CD4-positive, alpha-beta T cell (primary cell): Measurements from ENCODE around the gene PCP2. TPM values are rescaled to one million over a fixed set of nuclear protein-coding genes. Genes with fewer than 3 reads are reported as not detected.

Experiments
- ATAC-seq: fragments of 200-7000 bp; cut with Tn5 transposase; one replicate; pipeline ENCODE4 v1.10.0; 2022; ENCODE audit warnings: mild to moderate bottlenecking; ENCODE audit not compliant: poor library complexity
- CTCF ChIA-PET: fragments of 350-600 bp; sonication (Branson Sonifier 250); formaldehyde crosslinking; loops from one replicate; lab custom pipeline; 2021; ENCODE audit warnings: antibody characterized with exemption, inconsistent platforms; lab: Charles Lee
- POLR2A ChIA-PET: fragments of 350-600 bp; sonication (Branson Sonifier 250); formaldehyde crosslinking; loops from one replicate; lab custom pipeline; 2021; ENCODE audit warnings: antibody characterized with exemption, inconsistent platforms; lab: Charles Lee
- DNase-seq, 14 experiments: peaks; one replicate each; pipeline ENCODE4 v3.0.0-alpha.2; 2013 to 2020; ENCODE audit warnings: mixed read lengths in 2 of 14
- H3K27ac ChIP-seq, 2 donors: one replicate each; pipeline versions ENCODE4 v1.5.1 to v1.7.0; 2013; ENCODE audit warnings: low read length in 2 of 2, low read depth in 1 of 2, mild to moderate bottlenecking in 1 of 2
- H3K27me3 ChIP-seq, 2 experiments: 1 replicate in 1 of 2; 2 replicates in 1 of 2; pipeline versions ENCODE4 v1.6.1 to v1.7.0; 2013; ENCODE audit warnings: low read length in 2 of 2, control low read depth in 1 of 2, mild to moderate bottlenecking in 1 of 2, moderate library complexity in 1 of 2; ENCODE audit not compliant: insufficient read depth in 2 of 2, control insufficient read depth in 1 of 2
- H3K36me3 ChIP-seq: one replicate; pipeline ENCODE4 v1.6.1; 2013; ENCODE audit warnings: low read length, control low read depth; ENCODE audit not compliant: insufficient read depth
- H3K4me1 ChIP-seq: one replicate; pipeline ENCODE4 v1.6.1; 2013; ENCODE audit warnings: low read length, control low read depth; ENCODE audit not compliant: insufficient read depth
- H3K4me3 ChIP-seq: one replicate; pipeline ENCODE4 v1.5.1; 2013; ENCODE audit warnings: mild to moderate bottlenecking, low read length, moderate library complexity
- H3K9me3 ChIP-seq, 2 experiments: 1 replicate in 1 of 2; 2 replicates in 1 of 2; pipeline versions ENCODE4 v1.6.1 to v1.7.0; 2013; ENCODE audit warnings: low read length in 2 of 2, mild to moderate bottlenecking in 2 of 2, control low read depth in 1 of 2, moderate library complexity in 1 of 2; ENCODE audit not compliant: control insufficient read depth in 1 of 2, insufficient read depth in 1 of 2
- H3K27ac Mint-ChIP-seq: one replicate; pipeline ENCODE4 v1.8.0; 2020; ENCODE audit warnings: mixed read lengths
- H3K27me3 Mint-ChIP-seq: one replicate; pipeline ENCODE4 v1.8.0; 2021; ENCODE audit warnings: mixed read lengths
- H3K36me3 Mint-ChIP-seq: one replicate; pipeline ENCODE4 v1.8.0; 2021; ENCODE audit warnings: low read depth, mixed read lengths
- H3K4me1 Mint-ChIP-seq: one replicate; pipeline ENCODE4 v1.8.0; 2021; ENCODE audit warnings: low read depth, mixed read lengths
- H3K4me3 Mint-ChIP-seq: one replicate; pipeline ENCODE4 v1.8.0; 2020; ENCODE audit warnings: mild to moderate bottlenecking, mixed read lengths
- H3K9me3 Mint-ChIP-seq: one replicate; pipeline ENCODE4 v1.8.0; 2020; ENCODE audit warnings: mixed read lengths
- CTCF ChIP-seq: fragments of 200-600 bp; IDR thresholded peaks from one replicate; pipeline ENCODE4 v1.8.0; 2022; ENCODE audit warnings: antibody characterized with exemption, mild to moderate bottlenecking
- intact Hi-C, 2 experiments: fragments of 100-400 bp; cut with DNase I in 1 of 2; cut with micrococcal nuclease in 1 of 2; formaldehyde crosslinking; loops; one replicate each; pipeline versions ENCODE4 v1.15.1 to v1.9.0; 2023 to 2025; cut with DNase I, micrococcal nuclease
- total RNA-seq, 174 experiments: library from RNA in 2 of 174; stranded (reverse) in 2 of 174; gene quantifications; one replicate each; pipeline ENCODE4 v1.2.3 and lab custom pipeline; 2021 to 2026

The PCP2 gene
- total RNA-seq, 2 experiments from 2014 or later = 1.9 to 2.1 TPM

- no peak for TF ChIP-seq CTCF
- Histone ChIP-seq H3K9me3 (peaks cover 0 to 11% of the 10 kb centered on the region in 2 experiments), H3K27ac (no peak overlapping the region), H3K4me3 (no peak overlapping the region), H3K27me3 (peaks cover 0 to 2% of the 10 kb centered on the region in 2 experiments), H3K4me1 (peaks cover 2% of the 10 kb centered on the region), H3K36me3 (no peaks in the 10 kb centered on the region)
- Mint-ChIP-seq H3K9me3 (no peaks in the 10 kb centered on the region), H3K27me3 (peaks cover 22% of the 10 kb centered on the region), H3K27ac (no peak overlapping the region), H3K36me3 (no peaks in the 10 kb centered on the region), H3K4me1 (no peaks in the 10 kb centered on the region), H3K4me3 (no peak overlapping the region)
- DNase-seq = no peak
- intact Hi-C loops = no loop called here
- CTCF ChIA-PET = no interaction called here
- POLR2A ChIA-PET = no interaction called here
- no peak for ATAC-seq
Observed at GRCh38 chr19:7603919-7604318, 29.6 kb downstream of the PCP2 start.

- ATAC-seq = no peak
- TF ChIP-seq CTCF = no peak
- H3K9me3 Mint-ChIP-seq = no peaks in the 10 kb centered on the region
- Histone ChIP-seq H3K4me3 (no peak overlapping the region), H3K36me3 (no peaks in the 10 kb centered on the region), H3K9me3 (peaks cover 0 to 11% of the 10 kb centered on the region in 2 experiments), H3K27ac (no peak overlapping the region), H3K4me1 (peaks cover 2% of the 10 kb centered on the region), H3K27me3 (peaks cover 5 to 8% of the 10 kb centered on the region in 2 experiments)
- H3K4me1 Mint-ChIP-seq = no peaks in the 10 kb centered on the region
- intact Hi-C loops = no loop called here
- CTCF ChIA-PET = no interaction called here
- no peaks in the 10 kb centered on the region for H3K36me3 Mint-ChIP-seq
- no peak overlapping the region for H3K27ac Mint-ChIP-seq
- no peak for DNase-seq
- no peak overlapping the region for H3K4me3 Mint-ChIP-seq
- POLR2A ChIA-PET = no interaction called here
- H3K27me3 Mint-ChIP-seq = peaks cover 31% of the 10 kb centered on the region
Observed at GRCh38 chr19:7602935-7603497, 30.5 kb downstream of the PCP2 start.

- Histone ChIP-seq H3K27ac (no peak overlapping the region), H3K27me3 (peaks cover 11 to 15% of the 10 kb centered on the region in 2 experiments), H3K4me3 (no peak overlapping the region), H3K4me1 (peaks cover 1% of the 10 kb centered on the region), H3K36me3 (no peaks in the 10 kb centered on the region), H3K9me3 (peaks cover 0 to 11% of the 10 kb centered on the region in 2 experiments)
- no peak overlapping the region for H3K27ac Mint-ChIP-seq
- DNase-seq (no peak), ATAC-seq (no peak)
- intact Hi-C loops = no loop called here
- no peaks in the 10 kb centered on the region for H3K9me3 Mint-ChIP-seq
- H3K36me3 Mint-ChIP-seq = no peaks in the 10 kb centered on the region
- no peak overlapping the region for H3K4me3 Mint-ChIP-seq
- ChIA-PET CTCF (no interaction called here), POLR2A (no interaction called here)
- peaks cover 37% of the 10 kb centered on the region for H3K27me3 Mint-ChIP-seq
- no peak for TF ChIP-seq CTCF
- H3K4me1 Mint-ChIP-seq = no peaks in the 10 kb centered on the region
Observed at GRCh38 chr19:7602240-7602934, 31.1 kb downstream of the PCP2 start.
